Right lobe of liver (tissue), 6 donors: Measurements from ENCODE around the gene NMD3. TPM values are rescaled to one million over a fixed set of nuclear protein-coding genes. Genes with fewer than 3 reads are reported as not detected.
"Not testable (repeated sequence)": the region's sequence is repeated elsewhere in the genome, so short reads cannot be mapped to it uniquely, and the experiment has no call there.

ENCODE experiments used
- ATAC-seq, 4 donors: fragments of 200-7000 bp; cut with Tn5 transposase; one replicate each; pipeline ENCODE4 v1.9.1; 2020; ENCODE audit warnings: mild to moderate bottlenecking in 4 of 4, moderate library complexity in 4 of 4
- DNase-seq, 3 donors: peaks; one replicate each; pipeline ENCODE4 v3.0.0-alpha.2; 2020
- H3K27ac ChIP-seq, 3 donors: fragments of 200-600 bp; one replicate each; pipeline ENCODE4 v1.8.0; 2022
- H3K27me3 ChIP-seq, 2 donors: fragments of 200-600 bp; one replicate each; pipeline ENCODE4 v1.8.0; 2022
- H3K36me3 ChIP-seq, 4 donors: fragments of 200-600 bp; sonication (generic) in 1 of 4; one replicate each; pipeline versions ENCODE4 v1.5.1 to v1.8.0; 2017 to 2022; ENCODE audit warnings: control low read depth in 1 of 4
- H3K4me1 ChIP-seq, 4 donors: fragments of 200-600 bp; sonication (generic) in 1 of 4; one replicate each; pipeline versions ENCODE4 v1.5.1 to v1.8.0; 2017 to 2022; ENCODE audit warnings: control low read depth in 1 of 4
- H3K4me3 ChIP-seq, 3 donors: fragments of 200-600 bp; one replicate each; pipeline ENCODE4 v1.8.0; 2022
- H3K9me3 ChIP-seq, 4 donors: fragments of 200-600 bp; sonication (generic) in 1 of 4; one replicate each; pipeline versions ENCODE4 v1.5.1 to v1.8.0; 2017 to 2022; ENCODE audit warnings: control low read depth in 1 of 4
- POLR2A ChIP-seq: fragments of 450-650 bp; IDR thresholded peaks from one replicate; pipeline ENCODE4 v1.6.1; 2017; ENCODE audit warnings: antibody characterized with exemption, mild to moderate bottlenecking
- WGBS: methylation state at CpG from one replicate; pipeline ENCODE4 v1.1.6; 2018; ENCODE audit warnings: low coverage, low lambda C conversion rate; ENCODE audit not compliant: insufficient coverage; ENCODE audit errors: missing lambda C conversion rate; 5-methylcytosine and 5-hydroxymethylcytosine counted together
- intact Hi-C, 2 donors: fragments of 100-400 bp; cut with DNase I; formaldehyde crosslinking; loops; one replicate each; pipeline versions ENCODE4 v1.11.2 to v1.14.1; 2022
- total RNA-seq, 6 experiments: library from RNA; depleted of rRNA in 2 of 6; stranded (reverse); fragments of >200 nt in 2 of 6; fragmentation: NEBNext Ultra II Directional in 3 of 6; extraction: Animal tissue kit (Norgen Biotek cat#: 25700) in 3 of 6; gene quantifications; one replicate each; pipeline versions ENCODE4 v1.1.0 to v1.2.4, GENCODE V29; 2016 to 2023
- TF ChIP-seq, protein P1 (sequence below), 4 donors: fragments of 200-600 bp in 3 of 4; fragments of 450-650 bp in 1 of 4; IDR thresholded peaks; one replicate each; pipeline versions ENCODE4 v1.5.1 to v1.8.0; 2016 to 2022; ENCODE audit warnings: antibody characterized with exemption in 4 of 4, mild to moderate bottlenecking in 2 of 4
- donor health status: DM: no; HTN: yes; CAD: no.
- donor health status: DM: no; HTN: no; CAD: no.
- donor health status: DM: no; HTN: no; CAD: no.
- donor health status: DM: no; HTN: yes; CAD: no.
- donor health status: DM: no; HTN: yes; CAD: no.

NMD3 gene
- total RNA-seq, 6 experiments from 2014 or later: 33.3 to 46.7 (median 42.2) TPM

DNA sequence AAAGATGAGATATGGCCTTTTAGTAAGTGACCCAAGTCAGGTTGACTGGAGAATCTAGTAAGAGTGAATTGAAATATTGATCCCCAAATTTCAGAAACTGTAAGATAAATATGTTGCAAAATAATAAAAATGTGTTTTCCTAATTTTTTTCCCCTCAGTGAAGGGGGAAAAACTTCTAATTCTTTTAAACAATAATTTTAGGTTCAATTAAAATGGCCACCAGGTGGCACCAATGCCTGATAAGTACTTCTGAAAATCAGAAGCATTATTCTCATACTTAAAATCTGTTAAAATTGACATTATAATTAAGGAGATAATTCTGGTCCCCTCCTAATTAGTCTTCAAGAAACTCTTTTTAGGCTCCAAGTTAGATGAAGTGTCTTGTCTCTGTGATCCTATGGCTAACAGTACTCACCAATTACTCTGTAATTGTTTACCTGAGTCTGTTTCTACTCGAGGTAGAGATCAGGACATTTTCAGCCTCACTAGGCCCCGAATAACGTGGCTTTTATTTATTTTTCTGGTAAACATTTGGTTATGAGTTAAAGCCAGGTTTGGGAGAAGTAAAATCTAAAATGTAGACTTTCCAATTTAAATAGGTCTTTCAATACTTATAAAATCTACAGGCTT is 52.6 kb downstream of the NMD3 start:
- no peak for DNase-seq
- intact Hi-C loops: loop anchor here (5.0 to 10.0 kb wide), 2 partner anchors 131 to 149 kb away; no protein-coding TSS in a partner anchor
- Histone ChIP-seq H3K4me1 (no peaks in the 10 kb centered on the region), H3K9me3 (no peaks in the 10 kb centered on the region), H3K27ac (no peak overlapping the region), H3K36me3 (no peaks in the 10 kb centered on the region), H3K4me3 (no peak overlapping the region), H3K27me3 (no peaks in the 10 kb centered on the region)
- TF ChIP-seq, protein P1, sequence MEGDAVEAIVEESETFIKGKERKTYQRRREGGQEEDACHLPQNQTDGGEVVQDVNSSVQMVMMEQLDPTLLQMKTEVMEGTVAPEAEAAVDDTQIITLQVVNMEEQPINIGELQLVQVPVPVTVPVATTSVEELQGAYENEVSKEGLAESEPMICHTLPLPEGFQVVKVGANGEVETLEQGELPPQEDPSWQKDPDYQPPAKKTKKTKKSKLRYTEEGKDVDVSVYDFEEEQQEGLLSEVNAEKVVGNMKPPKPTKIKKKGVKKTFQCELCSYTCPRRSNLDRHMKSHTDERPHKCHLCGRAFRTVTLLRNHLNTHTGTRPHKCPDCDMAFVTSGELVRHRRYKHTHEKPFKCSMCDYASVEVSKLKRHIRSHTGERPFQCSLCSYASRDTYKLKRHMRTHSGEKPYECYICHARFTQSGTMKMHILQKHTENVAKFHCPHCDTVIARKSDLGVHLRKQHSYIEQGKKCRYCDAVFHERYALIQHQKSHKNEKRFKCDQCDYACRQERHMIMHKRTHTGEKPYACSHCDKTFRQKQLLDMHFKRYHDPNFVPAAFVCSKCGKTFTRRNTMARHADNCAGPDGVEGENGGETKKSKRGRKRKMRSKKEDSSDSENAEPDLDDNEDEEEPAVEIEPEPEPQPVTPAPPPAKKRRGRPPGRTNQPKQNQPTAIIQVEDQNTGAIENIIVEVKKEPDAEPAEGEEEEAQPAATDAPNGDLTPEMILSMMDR (IDR thresholded peaks at IDR 0.05): peak; percentile 65 to 74 (median 70)
- no peak for TF ChIP-seq POLR2A
- WGBS: 16% methylated on average over 3 of the region's 3 CpGs
- ATAC-seq: peak in 1 of 4 donors; percentile 44

DNA sequence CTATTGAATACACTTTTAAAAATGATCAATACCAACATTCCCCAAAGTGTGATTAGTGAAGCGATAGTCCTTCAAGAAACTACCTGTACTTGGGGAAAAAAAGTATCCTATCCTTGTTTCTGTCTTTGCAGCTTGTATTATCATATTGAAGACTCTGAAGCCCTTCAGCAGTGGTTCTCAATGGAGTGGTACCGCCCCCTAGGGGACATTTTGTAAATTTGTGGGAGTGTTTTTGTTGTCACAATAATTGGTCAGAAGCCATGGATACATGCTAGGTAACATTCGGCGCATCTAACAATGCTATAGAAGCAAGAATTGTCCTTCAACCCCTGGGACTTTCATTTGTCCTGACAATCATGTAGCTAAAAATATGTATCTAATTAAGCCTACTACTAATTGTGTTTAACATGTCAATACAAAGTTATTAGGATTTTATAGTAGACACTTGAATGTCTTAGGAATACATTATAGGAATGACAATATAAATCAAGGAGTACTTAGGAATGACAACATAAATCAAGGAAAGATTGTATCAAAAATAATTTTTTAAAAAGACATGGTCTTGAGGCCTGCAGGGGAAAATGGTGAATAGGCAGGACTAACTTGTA is 53.7 kb downstream of the NMD3 start:
- no peak for TF ChIP-seq POLR2A
- TF ChIP-seq, protein P1 (IDR thresholded peaks at IDR 0.05): peak; percentile 49 to 65 (median 54)
- peak; percentile 49 to 76 (median 66) for ATAC-seq
- Histone ChIP-seq H3K27ac (no peak overlapping the region), H3K4me3 (no peak overlapping the region), H3K4me1 (no peaks in the 10 kb centered on the region), H3K27me3 (no peaks in the 10 kb centered on the region), H3K9me3 (peaks cover 0 to 2% (median 0%) of the 10 kb centered on the region in 4 donors), H3K36me3 (no peaks in the 10 kb centered on the region)
- intact Hi-C loops: loop anchor here (5.0 to 10.0 kb wide), 2 partner anchors 130 to 148 kb away; no protein-coding TSS in a partner anchor
- DNase-seq: no peak
- WGBS: 67% methylated on average over 4 of the region's 4 CpGs

DNA sequence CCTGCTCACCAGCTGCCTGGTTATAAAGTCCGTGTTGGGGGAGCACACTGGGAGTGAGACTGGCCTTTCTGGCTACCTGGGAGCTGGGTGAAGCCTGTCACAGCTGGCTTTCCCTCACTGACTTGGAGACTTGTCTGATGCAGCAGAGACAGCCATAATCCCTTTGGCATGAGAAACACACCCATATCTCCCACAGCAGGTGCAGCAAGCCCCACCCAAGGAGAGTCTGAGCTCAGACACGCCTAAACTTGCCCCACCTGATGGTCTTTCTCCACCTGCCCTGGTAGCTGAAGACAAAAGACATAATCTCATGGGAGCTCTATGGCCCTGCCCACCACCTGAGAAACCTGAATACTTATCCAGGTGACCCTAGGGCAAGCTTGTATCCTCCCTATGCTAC is 54.8 kb downstream of the NMD3 start:
- no peaks in the 10 kb centered on the region for H3K27me3 ChIP-seq
- no peak overlapping the region for H3K4me3 ChIP-seq
- no peak overlapping the region for H3K27ac ChIP-seq
- ATAC-seq (no peak), DNase-seq (no peak)
- H3K4me1 ChIP-seq: no peaks in the 10 kb centered on the region
- intact Hi-C loops: loop anchor here in 1 of 2 donors (10.0 kb wide), 1 partner anchor 129 kb away; no protein-coding TSS in a partner anchor
- no CpG with 5 or more reads among the region's 2 CpGs for WGBS
- H3K36me3 ChIP-seq: no peaks in the 10 kb centered on the region
- H3K9me3 ChIP-seq: peaks cover 0 to 4% (median under 1%) of the 10 kb centered on the region in 4 donors
- no peak for TF ChIP-seq POLR2A
- TF ChIP-seq, protein P1 (IDR thresholded peaks at IDR 0.05): no peak

DNA sequence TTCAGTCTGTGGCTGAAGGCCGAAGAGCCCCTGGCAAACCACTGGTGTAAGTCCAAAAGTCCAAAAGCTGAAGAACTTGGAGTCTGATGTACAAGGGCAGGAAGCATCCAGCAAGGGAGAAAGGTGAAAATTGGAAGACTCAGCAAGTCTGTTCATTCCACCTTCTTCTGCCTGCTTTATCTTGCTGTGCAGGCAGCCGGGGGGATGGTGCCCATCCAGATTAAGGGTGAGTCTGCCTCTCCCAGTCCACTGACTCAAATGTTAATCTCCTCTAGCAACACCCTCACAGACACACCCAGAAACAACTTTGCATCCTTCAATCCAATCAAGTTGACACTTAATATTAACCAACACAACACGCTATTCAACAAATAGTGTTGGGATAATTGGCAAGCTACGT is 61.3 kb downstream of the NMD3 start:
- ATAC-seq, DNase-seq, H3K27ac ChIP-seq, intact Hi-C loops, H3K27me3 ChIP-seq, H3K4me3 ChIP-seq, H3K9me3 ChIP-seq, H3K36me3 ChIP-seq, H3K4me1 ChIP-seq: not testable (repeated sequence)
- 94% methylated on average over 4 of the region's 4 CpGs for WGBS

DNA sequence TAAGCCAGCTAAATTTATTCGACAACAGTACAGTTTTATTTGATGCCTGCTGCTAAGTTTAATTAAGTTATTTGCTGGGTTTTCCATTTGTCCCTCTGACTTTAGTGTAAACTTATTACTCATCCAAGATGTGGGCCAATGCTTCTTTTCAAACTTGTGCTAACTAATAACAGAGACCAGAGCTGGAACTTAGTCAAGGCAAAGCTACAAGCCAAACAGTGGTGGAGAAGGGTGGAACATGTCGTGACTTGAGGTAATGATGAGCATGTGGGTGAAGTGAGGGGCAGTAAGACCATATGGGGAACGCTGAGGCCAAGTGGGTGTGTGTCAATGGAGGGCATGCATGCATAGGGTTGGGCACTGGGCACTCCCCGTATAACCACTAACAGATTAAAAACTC is 63.9 kb downstream of the NMD3 start:
- TF ChIP-seq POLR2A: no peak
- TF ChIP-seq, protein P1 (IDR thresholded peaks at IDR 0.05): no peak
- Histone ChIP-seq H3K9me3 (peaks cover 0 to 2% (median 0%) of the 10 kb centered on the region in 4 donors), H3K4me3 (no peak overlapping the region), H3K4me1 (no peaks in the 10 kb centered on the region), H3K27ac (no peak overlapping the region), H3K27me3 (no peaks in the 10 kb centered on the region), H3K36me3 (no peaks in the 10 kb centered on the region)
- intact Hi-C loops: no loop called here
- 75% methylated on average over 4 of the region's 4 CpGs for WGBS
- DNase-seq: no peak
- ATAC-seq: no peak
